GM19468 (cell line): ENCODE data around the gene STK40.

ENCODE experiments used
- ATAC-seq: cut with Tn5 transposase; IDR thresholded peaks from one replicate; pipeline ENCODE4 v1.9.1; 2021; ENCODE audit warnings: mild to moderate bottlenecking, moderate library complexity, moderate number of reproducible peaks; ENCODE audit not compliant: unreplicated experiment; ENCODE audit errors: extremely low read depth

The STK40 gene

GRCh38 chr1:36349241-36349671, 36.5 kb downstream of the STK40 start:
- no peak for ATAC-seq

DNA sequence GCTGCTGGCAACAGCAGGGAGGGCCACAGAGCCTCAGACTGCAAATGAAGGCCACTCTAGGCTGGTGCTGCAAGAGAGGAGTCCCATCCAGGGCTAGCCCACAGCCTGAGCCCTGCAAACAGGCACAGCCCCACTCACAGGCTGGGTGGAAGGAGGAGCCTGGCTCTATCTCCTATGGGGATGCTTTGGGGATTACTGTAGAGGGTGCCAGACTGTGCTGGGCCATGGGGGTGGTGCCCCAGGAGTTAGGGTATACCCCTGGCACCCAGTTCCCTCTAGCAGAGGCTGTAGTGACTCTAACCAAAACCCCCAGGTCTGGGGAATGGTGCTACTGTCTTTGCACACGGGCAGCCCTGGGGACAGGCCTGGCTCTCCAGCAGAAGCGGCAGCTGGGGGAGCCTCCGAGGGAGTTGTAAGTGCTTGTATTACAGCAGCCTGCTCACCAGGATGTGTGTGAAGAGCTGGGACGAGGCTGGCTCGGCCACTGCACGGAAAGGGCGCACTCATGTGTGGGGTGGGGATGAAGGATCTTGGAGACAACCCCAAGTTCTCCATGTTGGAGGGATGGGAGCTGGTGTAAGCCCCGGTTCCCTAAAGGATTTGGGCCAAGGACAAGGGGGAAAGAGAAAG, 38.9 kb downstream of the STK40 start:
- ATAC-seq: no peak

- no peak for ATAC-seq
Measured at GRCh38 chr1:36345353-36345752, 40.4 kb downstream of the STK40 start.

DNA sequence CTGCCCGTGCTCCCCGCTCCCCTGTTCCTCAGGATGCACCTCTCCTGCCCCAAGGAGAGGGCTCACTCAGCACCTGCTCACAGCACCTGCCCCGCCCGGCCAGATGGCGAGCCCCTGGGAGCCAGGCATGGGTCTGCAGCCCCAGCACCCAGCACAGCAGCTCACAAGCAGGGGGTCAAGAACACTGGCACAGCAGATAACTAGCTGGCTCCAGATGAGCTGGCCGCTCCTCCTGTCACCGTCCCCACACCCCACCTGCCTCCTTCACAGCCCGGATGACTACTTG, 41.4 kb downstream of the STK40 start:
- no peak for ATAC-seq

GRCh38 chr1:36343651-36344394, 41.9 kb downstream of the STK40 start:
- no peak for ATAC-seq

DNA sequence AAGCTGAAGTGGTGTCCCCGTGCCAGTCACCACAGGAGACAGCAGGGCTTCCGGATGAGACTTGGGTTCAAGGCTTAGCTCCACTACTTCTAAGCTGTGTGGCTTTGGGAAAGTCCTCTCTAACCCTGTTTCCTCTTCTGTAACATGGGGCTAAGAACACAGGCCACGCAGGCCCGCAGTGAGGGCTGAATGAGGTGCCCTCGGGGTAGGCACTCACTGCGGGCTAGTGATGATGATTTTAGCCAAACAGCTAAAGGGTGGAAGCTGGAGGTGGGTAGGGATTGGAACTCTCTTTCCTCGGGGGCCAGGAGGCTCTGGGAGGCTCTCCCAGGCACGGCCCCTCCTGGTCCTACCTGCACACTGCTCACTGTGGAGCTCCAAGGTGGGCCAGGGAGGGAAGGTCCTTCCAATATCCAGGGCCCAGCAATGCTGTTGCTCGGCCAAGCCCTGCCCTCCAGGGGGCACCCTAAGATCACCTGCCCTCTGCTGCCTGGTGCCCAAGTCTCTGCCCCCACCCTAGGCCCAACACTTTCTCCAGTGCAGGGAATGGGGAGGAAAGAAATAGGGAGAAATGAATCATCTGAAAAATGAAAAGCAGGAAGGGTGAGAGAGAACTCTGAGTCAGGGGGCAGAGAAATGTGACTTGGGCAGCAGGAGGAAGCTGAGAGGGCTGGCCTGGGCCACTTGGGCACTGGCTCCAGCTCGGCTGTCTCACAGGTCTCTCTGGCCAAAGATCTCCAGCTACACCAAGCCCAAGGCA, 43.1 kb downstream of the STK40 start:
- no peak for ATAC-seq

DNA sequence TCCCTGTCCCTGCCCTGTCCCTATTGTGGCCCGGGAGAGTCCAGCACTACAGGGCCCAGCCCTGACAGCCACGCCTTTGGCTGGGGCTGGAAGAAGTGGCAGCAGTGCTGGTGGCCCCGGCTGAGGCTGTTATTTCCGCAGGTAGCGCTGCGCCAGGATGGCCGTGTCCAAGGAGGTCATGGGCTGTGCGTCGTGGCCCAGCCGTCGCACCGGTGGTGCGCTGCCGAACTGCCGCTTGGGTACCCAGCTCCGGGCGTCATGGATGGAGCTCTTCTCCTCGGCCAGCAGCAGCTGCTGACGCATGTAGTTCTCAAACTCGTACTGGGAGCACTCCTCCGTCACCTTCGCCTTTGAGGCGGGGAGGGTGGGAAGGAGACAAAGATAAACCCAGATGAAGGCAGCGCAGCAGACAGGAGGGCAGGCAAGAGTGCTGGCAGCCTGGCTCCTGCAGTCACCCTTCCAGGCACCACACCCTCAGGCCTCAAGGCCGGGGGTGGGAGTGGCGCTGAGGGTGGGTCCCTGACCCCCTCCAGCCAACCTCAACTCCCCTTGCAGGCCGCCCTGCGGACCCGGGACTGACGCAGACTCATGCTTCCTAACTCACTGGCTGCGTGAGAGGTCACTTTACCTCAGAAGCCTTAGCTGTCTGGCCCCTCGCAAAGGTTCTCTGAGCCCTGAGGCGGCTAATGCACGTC, 44.0 kb downstream of the STK40 start:
- no peak for ATAC-seq

- no peak for ATAC-seq
Measured at GRCh38 chr1:36339615-36340014, 46.1 kb downstream of the STK40 start.

GRCh38 chr1:36339215-36339614, 46.5 kb downstream of the STK40 start:
- ATAC-seq: no peak

DNA sequence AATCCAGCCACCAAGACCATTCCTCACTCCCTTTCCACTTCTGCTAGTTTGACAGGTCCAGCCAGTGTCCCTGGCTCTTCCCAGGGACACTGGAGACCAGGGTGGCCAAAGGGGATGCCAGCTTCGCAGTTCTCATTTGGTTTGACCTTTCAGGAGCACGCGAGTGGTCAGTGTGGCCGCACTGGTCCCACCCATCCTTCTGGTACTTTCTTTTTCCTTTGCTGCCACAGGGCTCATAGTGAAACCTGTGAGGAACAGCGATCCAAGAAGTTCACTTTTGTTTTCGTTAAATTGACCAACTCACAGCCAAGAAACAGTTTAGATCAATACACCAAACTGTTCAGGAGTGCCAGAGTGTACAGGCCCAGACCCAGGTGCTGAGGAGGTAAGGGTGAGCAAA, 47.9 kb downstream of the STK40 start:
- ATAC-seq: no peak

DNA sequence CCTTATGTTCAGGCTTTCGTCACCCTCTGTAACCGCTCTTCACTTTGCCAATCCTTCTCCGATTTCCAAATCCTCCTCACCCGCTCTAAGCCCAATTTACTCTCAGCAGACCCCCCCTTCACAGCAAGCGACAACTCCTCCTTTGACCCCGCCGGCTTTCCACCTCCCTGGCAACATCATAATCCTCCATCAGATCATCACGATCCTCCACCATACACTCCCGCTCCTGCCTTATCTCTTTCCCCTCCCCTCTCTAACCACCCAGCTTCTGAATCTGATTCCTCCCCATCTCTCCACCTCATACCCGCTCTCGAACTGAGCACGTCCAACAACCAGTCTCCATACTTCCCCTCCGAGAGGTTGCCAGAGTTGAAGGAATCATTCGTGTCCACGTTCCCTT, 54.8 kb downstream of the STK40 start:
- no peak for ATAC-seq

GRCh38 chr1:36329817-36330216, 55.9 kb downstream of the STK40 start:
- no peak for ATAC-seq

DNA sequence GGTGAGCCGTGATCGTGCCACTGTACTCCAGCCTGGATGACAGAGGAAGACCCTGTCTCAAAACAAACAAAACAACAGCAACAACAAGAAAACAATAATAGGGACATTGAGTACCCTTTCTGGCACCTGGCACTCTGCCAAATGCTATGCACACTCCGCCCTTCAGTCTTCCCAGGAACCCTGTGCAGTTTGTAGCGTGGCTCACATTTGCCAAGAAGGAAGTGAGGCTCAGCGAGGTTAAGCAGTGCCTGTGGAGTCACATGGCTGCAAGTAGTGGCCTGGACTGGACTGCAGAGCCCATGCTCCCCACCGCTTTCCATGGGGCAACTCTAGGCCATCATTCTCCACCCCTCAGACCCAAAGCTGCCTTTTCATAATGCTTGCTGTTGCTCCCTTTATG, 57.0 kb downstream of the STK40 start:
- ATAC-seq: no peak

DNA sequence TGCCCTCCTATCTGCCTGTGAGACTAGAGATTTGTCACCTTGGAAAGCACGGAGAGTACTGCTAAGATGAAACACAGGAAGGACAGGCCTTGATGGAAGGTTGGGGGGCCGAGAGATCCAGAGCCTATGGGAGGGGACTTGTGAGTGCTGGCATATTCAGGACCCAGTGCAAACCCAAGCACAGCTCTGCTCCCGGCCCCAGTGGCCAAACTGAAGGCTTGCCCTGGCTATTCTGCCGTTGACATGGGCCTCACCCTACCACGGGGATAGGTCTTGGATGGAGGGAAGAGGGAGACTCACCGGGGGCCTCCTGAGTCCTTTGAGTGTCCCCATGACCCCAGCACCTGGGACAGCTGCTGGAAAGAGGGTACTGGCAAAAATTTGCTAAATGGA, 57.6 kb downstream of the STK40 start:
- no peak for ATAC-seq

DNA sequence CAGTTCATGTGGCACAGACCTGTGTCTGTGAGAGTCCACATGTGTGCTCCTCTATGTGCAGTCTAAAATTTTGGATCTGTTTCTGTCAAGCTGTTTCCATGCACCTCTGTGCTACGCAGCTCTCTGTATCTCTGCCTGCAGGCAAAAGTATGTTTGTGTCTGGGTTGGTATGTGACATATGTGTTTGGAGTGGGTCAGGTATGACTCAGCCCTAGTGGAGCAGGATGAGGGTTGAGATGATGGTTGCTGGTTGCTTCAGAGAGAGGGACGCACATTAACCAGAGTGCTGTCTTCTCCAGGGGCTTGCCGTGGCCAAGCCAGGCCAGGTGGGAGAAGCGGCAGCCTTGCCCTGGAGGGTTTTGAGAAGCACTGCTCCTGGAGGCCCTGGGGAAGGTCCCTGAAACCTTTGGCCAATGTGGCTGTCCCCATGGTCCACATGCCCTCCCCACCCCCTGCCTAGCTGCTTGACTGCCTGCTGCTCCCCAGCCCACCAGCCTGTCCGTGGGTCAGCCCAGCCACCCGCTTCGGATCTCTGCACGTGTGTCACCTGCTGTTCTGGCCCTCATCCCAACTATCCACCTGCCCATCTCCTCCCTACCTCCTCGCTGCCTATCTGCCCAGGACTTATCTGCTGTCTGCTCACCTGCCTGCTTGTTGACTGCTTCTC, 58.2 kb downstream of the STK40 start:
- ATAC-seq: no peak

GRCh38 chr1:36326499-36326898, 59.2 kb downstream of the STK40 start:
- no peak for ATAC-seq

- ATAC-seq: no peak
Measured at GRCh38 chr1:36324353-36324703, 61.4 kb downstream of the STK40 start.

GRCh38 chr1:36323636-36324352, 61.9 kb downstream of the STK40 start, which contains the start of gene EVA1B:
Gene EVA1B, minus strand, starts transcription at chr1:36323645. Its CDS starts 608 bp downstream, at chr1:36323037.
- no peak for ATAC-seq

DNA sequence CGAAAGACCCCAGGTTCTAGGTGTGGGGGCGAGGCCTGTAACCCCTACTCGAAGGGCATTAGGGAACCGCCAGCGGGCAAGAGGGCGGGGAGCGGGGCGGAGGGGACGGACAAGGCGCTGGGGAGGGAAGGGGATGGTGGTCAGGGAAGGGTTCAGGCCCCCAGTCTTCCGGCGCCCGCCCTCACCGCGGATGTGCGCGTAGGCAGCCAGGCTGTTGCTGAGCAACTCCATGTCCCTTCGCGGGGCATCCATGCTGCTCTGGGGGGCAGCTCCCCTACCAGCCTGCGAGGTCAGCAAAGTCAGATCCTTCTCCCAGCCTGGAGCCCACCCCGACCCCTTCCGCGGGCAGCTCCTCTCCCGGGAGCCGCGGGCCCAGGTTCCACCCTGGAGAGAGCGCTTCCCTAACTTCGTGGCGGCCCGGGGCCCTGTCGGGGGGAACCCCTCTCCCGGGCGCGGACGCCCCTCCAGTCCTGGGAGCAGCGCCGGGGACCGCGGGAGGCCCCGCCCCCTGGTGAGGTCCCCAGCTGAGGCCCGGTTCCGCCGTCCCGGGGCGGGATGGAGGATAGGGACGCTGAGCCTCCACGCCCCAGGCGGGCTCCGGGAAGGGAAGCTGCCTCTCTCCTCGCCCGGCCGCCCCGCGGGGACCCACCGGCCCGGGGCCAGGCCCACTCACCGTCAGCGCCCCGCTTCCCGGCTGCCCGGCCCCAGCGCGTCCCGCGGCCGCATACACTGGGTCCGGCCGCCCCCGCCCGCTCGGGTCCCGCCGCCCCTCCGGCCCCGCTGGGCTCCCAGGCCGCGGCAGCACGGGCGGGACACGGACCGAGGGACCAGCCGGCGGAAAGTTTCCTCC, 62.7 kb downstream of the STK40 start:
- ATAC-seq: no peak
